DMS79 treated with DMSO at 0.1 percent for 48 hours (cell line): ENCODE results near the gene SLC5A3.
A peak's percentile ranks its signal among the peaks of the same experiment; 100 is the strongest.

ENCODE experiments used
- DNase-seq: peaks from one replicate; lab custom pipeline; 2025; lab: John Stamatoyannopoulos, UW

The SLC5A3 gene

GRCh38 chr21:34071683-34072082 is 1.7 kb upstream of the SLC5A3 start:
- no peak for DNase-seq

- DNase-seq: peak; percentile 13
Measured at GRCh38 chr21:34072145-34073031, 990 bp upstream of the SLC5A3 start.

- no peak for DNase-seq
Measured at GRCh38 chr21:34073749-34074282, 438 bp downstream of the SLC5A3 start.

- peak; percentile 41 for DNase-seq
Measured at GRCh38 chr21:34074283-34075090, 1.1 kb downstream of the SLC5A3 start.

GRCh38 chr21:34075091-34075425 is 1.7 kb downstream of the SLC5A3 start:
- DNase-seq: peak; percentile 41

- DNase-seq: no peak
Measured at GRCh38 chr21:34075760-34076660, 2.6 kb downstream of the SLC5A3 start.

- no peak for DNase-seq
Measured at GRCh38 chr21:34076835-34077234, 3.5 kb downstream of the SLC5A3 start.

- no peak for DNase-seq
Measured at GRCh38 chr21:34077888-34078287, 4.5 kb downstream of the SLC5A3 start.

- DNase-seq: peak; percentile 41
Measured at GRCh38 chr21:34078915-34079314, 5.5 kb downstream of the SLC5A3 start.

- DNase-seq: no peak
Measured at GRCh38 chr21:34080710-34081109, 7.3 kb downstream of the SLC5A3 start.

- DNase-seq: no peak
Measured at GRCh38 chr21:34082769-34083168, 9.4 kb downstream of the SLC5A3 start.

GRCh38 chr21:34083357-34083756 is 10.0 kb downstream of the SLC5A3 start:
- no peak for DNase-seq

GRCh38 chr21:34085129-34085528 is 11.8 kb downstream of the SLC5A3 start:
- DNase-seq: no peak

- no peak for DNase-seq
Measured at GRCh38 chr21:34086887-34087306, 13.5 kb downstream of the SLC5A3 start.

GRCh38 chr21:34088752-34089151 is 15.4 kb downstream of the SLC5A3 start:
- no peak for DNase-seq

- no peak for DNase-seq
Measured at GRCh38 chr21:34091032-34091431, 17.7 kb downstream of the SLC5A3 start.

- DNase-seq: no peak
Measured at GRCh38 chr21:34091607-34092006, 18.2 kb downstream of the SLC5A3 start.

- DNase-seq: no peak
Measured at GRCh38 chr21:34092262-34092921, 19.0 kb downstream of the SLC5A3 start.

- no peak for DNase-seq
Measured at GRCh38 chr21:34093083-34093482, 19.7 kb downstream of the SLC5A3 start.

GRCh38 chr21:34094949-34095348 is 21.6 kb downstream of the SLC5A3 start:
- DNase-seq: no peak

- DNase-seq: no peak
Measured at GRCh38 chr21:34097442-34097841, 24.1 kb downstream of the SLC5A3 start.
